ENCODE data around the gene KDM4B.

DNA sequence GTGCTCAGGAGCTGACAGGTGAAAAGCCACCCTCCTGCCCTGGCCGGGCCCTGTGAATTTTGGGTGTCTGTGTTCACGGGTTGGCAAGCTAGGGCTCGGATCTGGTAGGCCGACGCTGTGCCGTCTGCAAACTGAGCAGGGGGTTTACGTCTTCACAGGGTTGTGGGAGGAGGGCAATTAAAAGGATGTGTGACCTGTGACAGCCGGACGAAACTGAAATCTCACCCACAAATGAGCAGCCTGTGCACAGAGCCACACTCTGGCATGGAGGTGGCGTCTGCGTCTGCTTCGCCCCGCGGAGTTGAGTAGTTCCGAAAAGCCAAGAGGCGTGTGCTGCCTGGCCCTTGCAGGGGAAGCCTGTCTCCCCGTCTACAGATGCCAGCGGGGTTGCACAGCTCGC is 117.3 kb downstream of the KDM4B start:
- TF ChIP-seq, protein P1, sequence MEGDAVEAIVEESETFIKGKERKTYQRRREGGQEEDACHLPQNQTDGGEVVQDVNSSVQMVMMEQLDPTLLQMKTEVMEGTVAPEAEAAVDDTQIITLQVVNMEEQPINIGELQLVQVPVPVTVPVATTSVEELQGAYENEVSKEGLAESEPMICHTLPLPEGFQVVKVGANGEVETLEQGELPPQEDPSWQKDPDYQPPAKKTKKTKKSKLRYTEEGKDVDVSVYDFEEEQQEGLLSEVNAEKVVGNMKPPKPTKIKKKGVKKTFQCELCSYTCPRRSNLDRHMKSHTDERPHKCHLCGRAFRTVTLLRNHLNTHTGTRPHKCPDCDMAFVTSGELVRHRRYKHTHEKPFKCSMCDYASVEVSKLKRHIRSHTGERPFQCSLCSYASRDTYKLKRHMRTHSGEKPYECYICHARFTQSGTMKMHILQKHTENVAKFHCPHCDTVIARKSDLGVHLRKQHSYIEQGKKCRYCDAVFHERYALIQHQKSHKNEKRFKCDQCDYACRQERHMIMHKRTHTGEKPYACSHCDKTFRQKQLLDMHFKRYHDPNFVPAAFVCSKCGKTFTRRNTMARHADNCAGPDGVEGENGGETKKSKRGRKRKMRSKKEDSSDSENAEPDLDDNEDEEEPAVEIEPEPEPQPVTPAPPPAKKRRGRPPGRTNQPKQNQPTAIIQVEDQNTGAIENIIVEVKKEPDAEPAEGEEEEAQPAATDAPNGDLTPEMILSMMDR (IDR thresholded peaks at IDR 0.05) = no peak
- TF ChIP-seq POLR2A (IDR thresholded peaks at IDR 0.05) = no peak
